Measurements from ENCODE around the gene DCBLD1.
"Not testable (repeated sequence)": the region's sequence is repeated elsewhere in the genome, so short reads cannot be mapped to it uniquely, and the experiment has no call there.

The DCBLD1 gene

DNA sequence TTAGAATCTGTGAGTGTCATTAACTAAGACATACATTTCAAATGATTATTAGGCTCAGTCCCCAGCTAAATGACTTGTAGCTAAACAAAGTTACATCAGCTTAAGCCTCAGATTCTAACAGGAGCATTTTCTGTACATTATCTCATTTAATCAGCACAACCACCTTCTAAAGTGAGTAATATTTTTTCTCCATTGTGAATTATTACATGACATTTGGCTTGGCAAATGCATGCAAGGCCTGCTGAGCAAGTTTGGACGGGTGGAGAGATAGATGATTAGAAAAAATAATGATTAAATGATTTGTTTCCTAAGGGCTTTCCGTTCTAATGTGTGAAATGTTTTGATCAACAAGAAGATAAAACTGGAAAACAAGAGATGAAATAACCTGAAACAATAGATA lies 20.7 kb downstream of the DCBLD1 start:
- no peak for DNase-seq

DNA sequence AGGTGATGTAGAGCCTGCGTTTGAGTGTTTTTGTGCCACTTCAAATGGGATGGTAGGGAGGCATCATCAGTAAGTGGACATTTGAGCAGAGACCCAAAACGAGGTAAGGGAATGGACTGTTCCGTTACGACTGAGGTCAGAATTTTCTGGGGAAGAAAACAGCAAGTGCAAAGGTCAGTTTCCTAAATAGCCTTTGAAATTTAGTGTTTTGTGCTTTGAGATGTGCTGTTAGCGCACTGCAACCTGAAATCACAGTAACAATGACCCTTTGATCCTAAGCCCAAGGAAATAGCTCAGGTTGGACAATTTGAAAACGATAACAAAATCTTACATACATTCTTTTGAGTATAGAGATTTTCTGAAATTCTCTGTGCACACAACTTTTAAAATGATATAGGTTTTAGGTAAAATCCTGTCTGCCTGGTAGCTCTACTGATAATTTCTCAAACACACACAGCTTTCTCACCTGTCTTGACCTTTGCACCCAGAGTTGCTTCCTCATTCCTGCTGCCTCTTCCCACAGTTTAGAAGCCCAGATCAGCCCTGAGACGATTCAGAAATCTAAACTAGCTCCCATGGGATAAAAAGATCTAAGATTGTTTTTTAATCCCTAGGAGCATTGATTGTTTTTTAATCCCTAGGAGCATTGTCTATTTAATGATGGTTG lies 22.1 kb downstream of the DCBLD1 start:
- no peak for DNase-seq

DNA sequence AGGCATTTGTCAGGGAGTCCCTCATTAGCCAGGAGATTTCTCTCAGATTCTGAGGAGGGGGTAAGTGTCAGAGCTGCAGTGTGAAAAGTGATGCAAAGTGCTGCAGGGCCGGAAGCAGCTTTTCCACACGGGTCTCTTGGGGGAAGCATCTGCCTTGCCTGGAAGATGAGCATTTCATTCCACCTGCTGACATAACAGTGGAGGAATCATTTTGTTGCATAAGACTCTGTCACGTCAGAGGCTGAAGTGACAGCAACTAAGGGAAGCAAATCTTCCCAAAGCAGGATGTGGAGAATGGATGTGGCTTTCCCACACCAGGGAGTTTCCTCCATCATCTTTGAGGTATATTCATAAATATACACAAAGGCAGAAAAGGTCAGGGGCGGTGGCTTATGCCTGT lies 22.8 kb downstream of the DCBLD1 start:
- no peak for DNase-seq

DNA sequence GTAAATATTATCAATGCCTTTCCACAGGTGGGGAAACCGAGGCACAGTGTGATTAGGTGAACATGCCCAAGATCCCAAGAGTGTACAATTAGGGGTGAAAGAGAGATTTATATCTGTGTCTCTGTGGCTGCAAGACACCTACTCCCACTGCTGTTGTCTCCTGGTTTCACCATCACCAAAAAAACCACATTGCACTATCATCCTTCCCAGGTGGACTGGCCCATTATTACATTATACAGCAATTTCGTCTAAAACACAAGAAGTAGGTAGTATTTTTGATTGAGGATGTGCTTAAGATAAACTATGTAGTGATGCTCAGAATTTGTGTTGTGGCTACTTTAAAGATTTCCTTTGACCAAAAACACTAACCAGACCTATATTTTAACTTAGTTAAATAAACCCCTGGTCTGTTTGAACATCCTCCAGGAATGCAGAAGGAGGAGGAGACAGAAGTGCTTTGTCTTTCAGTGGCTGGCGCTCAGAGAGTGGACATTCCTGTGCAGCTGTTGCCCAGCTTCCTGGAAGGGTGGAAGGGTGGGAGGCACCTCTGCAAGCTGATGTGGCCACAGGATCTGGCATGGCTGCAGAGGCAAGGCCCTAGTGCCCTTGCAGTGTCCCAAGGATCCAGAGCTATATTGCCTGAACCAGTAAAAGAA lies 23.8 kb downstream of the DCBLD1 start:
- DNase-seq, result no peak

DNA sequence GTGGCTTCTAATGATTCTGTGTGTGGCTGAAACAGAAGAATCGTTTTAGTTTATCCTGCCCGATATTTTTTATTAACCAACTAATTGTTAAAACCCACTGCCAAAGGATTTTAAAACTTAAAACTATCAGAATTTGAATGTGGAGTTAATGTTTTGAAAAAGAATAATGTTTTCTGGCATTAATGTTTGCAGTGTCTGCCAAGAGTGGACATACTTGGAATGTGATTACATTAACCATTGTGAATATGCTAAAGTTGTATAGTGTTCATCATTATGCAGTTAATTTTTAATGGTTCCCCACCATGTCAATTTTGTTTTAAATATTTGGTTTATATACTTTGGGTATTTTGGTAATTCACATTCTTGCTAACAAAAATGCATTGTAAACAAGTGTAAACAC lies 24.4 kb downstream of the DCBLD1 start:
- DNase-seq, result no peak

DNA sequence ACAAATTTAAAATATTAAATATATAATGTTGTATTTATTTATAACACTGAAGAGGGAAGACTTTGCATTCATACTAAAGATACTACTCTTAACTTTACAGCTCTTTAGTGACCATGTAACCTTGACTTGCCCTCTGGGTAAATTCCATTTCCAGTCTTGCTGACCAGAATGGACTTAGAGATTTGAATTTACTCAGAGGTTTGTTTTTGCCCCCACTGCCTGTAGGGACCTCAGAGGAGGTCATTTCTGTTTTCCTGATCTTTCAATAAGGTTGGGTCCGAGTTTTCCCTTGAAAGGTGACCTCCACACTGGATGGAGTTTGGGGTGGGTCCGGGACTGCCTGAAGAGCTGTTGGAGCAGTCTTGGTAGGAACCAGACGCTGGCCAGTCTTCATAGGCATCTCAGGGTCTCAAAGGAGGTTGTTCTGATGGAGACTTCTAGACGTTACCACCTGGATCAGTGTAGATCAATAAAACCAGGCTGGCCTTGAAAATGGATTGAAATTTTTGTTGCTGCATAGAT lies 26.0 kb downstream of the DCBLD1 start:
- DNase-seq, result no peak

DNA sequence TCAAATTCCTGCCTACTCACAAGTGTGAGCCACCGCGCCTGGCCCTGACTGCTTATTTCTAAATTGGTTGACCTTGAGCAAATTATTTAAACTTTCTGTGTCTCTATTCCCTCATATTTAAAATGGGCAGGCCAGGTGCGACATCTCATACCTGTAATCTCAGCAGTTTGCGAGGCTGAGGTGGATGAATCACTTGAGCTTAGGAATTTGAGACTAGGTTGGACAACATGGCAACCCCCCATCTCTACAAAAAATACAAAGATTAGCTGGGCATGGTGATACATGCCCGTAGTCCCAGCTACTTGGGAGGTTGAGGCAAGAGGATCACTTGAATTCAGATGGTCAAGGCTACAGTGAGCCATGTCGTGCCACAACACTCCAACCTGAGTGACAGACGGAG lies 26.5 kb downstream of the DCBLD1 start:
- DNase-seq, result no peak

DNA sequence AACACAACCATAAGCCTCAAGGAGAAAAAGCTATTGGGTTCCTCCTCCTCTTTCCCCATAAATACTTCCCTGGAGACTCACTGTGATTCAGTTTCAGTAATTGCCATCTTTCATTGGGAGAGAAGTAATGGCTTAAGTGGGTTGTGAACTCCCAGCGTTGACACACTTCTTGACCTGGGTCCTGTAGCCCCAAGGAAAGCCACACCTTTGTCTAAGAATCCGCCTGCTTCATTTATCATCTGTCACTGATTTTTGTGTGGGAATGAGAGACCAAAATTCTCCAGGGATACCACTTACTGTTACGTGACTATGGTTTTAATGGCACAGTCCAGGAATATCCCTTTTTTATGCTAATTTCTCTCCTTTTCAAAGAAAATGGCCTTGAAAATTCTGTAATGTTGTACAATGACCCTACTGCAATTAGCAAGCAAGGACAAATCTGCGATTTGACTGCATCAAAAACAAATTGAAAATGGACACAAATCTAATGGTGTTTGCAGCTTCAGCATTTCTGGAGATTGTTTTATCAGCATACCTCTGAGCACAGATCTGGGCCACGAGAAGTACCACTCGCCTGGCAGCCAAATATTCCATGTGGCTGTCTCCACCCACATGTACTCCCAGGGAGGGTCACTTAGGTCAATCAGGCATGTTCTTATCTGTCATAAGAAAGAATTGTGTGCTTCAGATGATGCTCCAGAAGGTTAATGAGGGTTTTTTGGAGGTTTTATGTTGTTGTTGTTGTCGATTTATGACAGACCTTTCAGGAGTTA lies 29.8 kb downstream of the DCBLD1 start:
- no peak for DNase-seq

DNA sequence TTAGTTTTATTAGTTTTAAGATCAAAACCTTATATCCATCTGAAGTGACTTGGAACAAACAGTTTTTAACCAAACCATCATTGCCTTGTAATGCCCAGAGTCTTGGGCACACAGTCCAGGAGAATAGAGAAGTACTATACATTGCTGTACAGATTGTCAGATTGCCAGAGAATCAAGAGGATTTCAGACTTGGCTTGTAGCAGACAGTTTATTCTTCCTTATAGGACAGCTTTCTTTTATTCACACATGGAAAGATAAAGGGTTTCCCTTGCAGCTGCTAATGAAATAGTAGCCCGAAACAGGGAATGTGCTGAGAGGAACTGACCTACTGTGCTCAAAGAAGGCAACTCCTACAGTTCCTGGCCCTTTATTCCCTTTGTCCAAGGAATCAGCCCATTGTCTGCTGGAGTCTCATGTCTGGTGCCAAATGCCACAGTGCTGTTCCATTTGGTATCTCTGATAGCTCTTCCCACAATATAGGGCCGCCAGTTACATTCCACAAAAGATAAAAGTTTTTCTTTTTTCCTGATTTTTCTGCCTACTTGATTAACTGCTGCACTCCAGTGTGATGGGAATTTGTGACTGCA lies 30.6 kb downstream of the DCBLD1 start:
- no peak for DNase-seq

DNA sequence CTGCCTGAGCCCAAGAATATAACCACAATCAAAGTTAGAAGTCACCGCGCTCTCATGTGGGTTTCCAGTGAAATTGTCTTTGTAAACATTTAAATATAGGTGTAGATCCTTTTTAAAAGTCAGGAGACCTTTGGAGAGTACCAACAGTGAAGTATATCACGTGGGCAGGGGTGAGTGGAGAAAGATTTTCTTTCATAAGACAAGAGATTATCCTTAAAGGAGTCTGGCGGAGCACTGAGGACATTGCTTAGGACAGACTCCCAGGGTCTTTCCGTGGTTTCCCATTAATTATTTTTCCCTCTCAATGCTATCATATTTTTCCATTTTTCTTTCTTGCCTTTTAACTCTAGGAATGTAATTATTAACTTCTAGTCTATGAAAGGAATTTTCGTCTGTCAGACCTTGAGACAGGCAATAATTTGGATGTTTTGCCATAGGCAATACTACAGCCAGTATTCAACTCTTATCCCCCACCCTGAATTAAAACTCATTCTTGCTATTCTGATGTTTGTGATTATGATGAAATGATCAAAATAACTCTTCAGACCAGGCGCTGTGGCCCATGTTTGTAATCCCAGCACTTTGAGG lies 31.4 kb downstream of the DCBLD1 start:
- no peak for DNase-seq

DNA sequence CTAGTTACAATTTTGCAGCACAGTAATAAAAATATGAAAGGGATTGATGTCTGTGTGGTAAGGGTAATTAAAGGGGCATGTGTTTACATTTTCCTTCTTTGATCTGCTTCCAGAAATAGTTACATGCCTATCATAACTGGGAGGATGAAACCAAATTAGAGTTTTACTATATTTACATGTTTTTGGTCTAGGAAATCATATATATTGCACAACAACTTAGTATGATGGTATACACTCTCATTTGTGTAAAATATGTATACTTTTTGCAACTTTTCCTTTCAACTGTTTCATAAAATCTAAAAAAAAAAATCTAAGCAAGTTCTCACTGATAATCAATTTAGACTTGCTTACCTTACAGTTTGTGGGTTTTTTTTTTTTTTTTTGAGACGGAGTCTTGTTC lies 32.2 kb downstream of the DCBLD1 start:
- DNase-seq, result no peak

DNA sequence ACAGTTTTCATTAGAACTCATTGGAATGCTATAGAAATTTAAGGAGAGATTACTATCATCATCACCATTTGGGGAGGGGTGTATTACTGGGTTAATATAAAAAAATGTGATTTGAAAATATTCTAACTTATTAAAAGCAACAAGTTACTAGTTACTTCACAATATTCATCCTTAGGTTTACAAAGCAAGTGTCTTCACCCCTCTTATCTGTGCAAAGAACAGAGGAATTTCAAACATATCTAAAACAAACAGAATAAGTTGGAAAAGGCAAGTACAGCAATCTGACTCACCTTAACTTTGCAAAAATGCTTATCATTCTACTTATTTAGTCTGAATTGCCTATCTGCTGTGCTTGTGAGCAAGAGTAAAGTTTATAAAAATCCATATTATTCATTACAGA lies 32.9 kb downstream of the DCBLD1 start:
- no peak for DNase-seq

DNA sequence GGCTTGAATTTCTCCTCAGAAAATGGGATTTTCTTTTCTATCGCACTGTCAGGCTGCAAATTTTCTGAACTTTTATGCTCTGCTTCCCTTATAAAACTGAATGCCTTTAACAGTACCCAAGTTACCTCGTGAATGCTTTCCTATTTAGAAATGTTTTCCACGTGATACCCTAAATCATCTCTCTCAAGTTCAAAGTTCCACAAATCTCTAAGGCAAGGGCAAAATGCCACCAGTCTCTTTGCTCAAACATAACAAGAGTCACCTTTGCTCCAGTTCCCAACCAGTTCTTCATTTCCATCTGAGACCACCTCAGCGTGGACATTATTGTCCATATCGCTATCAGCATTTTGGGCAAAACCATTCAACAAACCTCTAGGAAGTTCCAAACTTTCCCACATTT lies 35.5 kb downstream of the DCBLD1 start:
- DNase-seq, result not testable (repeated sequence)

DNA sequence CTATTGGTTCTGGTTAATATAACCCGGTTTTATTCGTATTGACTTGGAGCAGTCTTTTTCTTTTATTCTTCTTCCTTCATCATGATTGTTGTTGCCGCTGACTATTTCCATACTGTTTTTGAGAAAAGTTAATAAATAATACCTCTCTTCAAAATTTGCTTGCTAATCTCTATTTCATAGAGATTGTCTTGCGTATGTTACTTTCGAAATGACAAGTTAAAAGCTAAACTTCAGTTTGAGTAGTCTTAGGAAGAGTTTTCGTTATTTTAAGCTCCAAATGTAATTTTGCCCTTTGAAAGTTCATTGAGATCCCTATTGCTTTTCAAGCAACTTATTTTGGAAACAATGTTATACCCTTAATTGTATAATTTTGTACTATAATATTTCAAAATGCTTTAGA lies 36.4 kb downstream of the DCBLD1 start:
- no peak for DNase-seq

DNA sequence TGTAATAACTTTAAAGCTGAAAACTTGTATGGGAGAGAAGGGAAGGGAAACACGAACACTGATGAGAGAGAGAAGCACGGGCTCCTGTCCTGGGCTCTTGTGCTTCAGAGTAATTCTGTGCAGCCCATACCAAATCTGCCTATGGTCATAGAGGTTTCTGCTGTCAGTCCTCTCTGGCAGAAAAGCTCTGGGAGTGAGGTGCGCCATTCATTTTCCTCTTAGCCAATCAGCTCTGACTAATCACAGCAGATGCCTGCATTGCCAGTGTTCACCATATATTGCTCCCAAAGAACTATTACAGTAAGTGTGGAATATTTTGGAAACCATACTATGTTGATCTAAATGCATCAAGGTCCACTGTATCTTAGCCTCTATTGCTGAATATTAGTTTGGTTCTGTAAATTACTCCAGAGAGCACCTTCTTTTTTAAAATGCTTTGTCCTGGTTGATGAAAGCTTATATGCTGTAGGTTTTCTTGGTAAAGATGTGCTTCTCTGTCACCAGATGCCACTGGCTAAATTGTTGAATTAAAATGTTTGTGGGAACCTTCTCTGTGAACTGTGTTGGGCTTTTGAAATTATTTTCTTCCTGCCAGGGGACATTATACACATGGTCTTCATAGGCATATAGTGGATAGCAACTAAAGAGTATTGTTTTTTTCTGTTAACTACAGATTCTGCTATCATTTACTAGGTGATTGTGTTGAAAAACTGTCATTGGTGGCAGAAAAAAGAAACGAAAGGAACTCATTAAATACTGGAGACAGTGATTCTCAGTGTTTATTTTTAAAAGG lies 38.3 kb downstream of the DCBLD1 start:
- DNase-seq, result no peak

DNA sequence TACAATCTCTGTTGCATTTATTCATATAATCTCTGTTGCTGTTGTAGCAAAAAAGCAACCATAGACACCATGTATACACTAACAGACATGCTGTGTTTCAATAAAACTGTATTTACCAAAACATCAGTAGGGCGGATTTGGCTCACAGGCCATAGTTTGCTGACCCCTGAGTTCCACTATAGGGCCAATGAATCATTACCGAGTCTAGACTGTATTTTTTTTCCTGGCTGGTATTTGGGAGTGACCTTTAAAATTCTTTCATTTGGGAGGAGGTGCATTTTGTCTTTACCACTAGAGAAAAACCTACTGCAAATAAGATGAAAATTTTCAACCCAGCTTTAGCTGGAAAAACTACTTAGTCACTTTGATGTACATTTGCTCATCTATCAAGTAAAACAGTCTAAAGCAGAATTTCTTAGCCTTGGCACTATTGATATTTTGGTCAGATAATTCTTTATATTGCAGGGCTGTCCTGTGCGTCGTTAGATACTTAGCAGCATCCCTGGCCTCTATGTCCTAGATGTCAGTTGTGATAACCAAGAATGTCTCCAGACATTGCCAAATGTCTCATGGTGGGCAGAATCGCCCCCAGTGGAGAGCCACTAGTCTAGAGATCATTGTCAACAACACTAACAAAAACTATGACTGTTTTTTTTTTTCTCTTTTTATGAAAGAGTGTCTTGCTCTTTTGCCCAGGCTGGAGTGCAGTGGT lies 39.5 kb downstream of the DCBLD1 start:
- DNase-seq, result no peak

DNA sequence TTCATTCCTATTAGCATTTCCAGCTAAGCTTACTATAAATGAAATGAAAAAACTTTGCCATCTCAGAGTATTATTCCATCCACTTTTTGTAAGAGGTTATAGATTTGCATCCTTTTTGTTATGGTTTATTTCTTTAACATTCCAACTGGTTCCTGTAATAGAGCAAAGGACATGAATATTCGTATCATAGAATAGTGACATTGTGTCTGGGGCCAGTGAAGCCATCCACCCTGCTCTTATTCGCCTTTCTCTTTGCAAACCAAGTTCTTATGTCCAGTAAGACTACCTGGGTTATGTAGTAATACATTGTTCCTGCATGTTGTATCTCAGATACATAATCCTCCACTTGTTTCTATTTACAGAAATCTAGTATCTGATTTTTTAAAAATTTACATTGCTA lies 43.1 kb downstream of the DCBLD1 start:
- no peak for DNase-seq

DNA sequence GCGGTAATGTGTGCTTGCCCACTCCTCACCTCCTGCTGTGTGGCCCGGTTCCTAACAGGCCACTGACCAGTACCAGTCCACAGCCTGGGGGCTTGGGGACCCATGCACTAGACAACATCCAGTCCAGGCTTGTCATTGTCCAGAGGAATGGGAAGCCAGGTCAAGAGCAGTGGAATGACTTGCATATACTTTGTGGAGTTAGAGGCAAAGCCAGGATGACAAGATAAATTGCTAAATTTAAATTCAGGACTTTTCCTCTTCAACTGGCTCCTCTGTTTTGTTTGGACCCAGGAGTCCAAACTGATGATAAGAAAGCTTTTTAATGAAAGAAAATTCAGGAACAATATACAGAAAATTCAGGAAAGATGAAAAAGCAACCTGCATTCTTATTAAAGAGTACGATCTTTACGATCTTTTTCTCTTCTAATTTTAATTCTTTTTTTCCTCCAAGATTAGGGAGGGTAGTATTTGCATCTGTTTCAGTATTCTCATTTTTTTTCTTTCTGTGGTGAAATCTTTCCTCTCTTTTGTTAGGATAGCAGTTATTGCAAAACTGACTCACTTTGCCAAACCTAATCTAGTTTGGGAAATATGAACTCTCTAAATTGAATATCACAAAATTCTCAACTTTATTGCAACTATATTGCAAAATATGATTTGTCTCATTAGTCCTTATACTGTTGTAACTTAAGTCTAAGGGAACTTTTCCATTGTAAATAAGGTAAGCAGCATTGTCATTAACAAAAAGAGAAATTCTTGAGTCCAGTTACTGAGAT lies 48.2 kb downstream of the DCBLD1 start:
- DNase-seq, result no peak

DNA sequence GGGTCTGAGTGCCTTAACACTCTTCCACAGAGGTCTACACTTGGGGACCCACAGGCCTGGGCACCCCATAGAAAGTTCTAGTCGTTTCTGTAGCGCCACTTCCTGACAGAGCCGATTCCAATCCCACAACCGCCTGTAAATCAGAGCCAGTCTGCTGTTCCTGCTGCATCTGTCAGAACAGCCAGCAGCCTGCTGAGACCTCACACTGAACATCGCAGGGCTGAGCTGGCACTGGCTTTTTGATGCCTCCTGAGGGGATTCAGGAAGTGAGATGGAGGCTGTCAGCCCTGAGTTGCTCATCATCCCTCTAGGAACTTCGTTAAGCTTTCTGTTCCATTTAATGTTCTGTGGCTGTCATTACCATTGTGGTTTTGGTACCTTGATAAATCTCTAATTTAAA lies 48.9 kb downstream of the DCBLD1 start:
- DNase-seq, result no peak

DNA sequence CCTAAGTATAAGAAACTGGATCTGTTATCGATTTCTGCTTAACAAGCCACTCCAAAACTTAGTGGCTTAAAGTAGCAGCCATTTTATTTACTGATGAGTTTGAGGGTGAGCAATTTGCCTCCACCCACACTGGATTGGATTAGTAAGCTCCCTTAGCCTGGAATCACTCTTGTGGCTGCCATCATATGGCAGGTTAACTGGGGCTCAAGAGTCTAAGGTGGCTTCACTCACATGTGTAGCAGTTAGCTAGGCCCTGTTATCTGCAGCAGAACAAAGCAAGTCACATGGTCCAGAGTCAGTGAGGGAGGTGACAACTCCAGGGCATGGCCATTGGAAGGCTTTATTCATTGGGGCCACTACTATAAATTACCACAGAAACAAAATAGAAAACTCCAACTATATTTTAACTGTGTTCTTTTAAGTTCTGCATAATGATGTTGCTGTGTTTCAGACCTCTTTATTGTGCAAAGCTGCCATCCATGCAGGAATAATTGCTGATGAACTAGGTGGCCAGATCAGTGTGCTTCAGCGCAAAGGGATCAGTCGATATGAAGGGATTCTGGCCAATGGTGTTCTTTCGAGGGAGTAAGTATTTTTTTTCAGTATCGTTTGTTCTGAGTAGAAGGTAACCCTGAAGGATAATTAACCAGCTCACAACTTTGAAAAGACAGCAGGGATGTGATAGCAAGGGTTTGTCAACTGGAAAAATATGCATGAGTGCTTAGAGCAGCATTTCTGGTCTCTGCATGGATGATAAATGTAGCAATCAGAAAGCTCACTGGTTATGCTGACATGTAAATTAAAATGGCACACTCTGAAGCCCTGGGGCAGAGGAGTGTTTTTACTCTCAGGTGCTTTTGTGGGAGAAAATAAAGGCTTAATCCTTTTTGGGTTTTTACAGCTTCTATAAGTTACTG lies 49.6 kb downstream of the DCBLD1 start:
- no peak for DNase-seq
